CD14-positive monocyte (primary cell): ENCODE results near the gene ANKRD27. TPM values are rescaled to one million over a fixed set of nuclear protein-coding genes. Genes with fewer than 3 reads are reported as not detected.
"Not testable (repeated sequence)": the region's sequence is repeated elsewhere in the genome, so short reads cannot be mapped to it uniquely, and the experiment has no call there.

ENCODE experiments used
- DNase-seq, 3 donors: peaks; one replicate each; pipeline ENCODE4 v3.0.0-alpha.2; 2011 to 2022
- H2AFZ ChIP-seq: 2 replicates; pipeline ENCODE4 v1.6.0; 2012; ENCODE audit warnings: mild to moderate bottlenecking, low read depth, low read length, inconsistent platforms; ENCODE audit not compliant: insufficient read depth, poor library complexity, severe bottlenecking
- H3K27ac ChIP-seq, 2 donors: 1 replicate in 1 of 2; 2 replicates in 1 of 2; pipeline ENCODE4 v1.5.1; 2012 to 2013; ENCODE audit warnings: low read length in 2 of 2, control low read depth in 1 of 2, inconsistent platforms in 1 of 2, low read depth in 1 of 2, mild to moderate bottlenecking in 1 of 2
- H3K27me3 ChIP-seq, 2 donors: one replicate each; pipeline versions ENCODE4 v1.6.0 to v1.6.1; 2011 to 2013; ENCODE audit warnings: low read length in 2 of 2; ENCODE audit not compliant: control insufficient read depth in 2 of 2, insufficient read depth in 2 of 2
- H3K36me3 ChIP-seq, 2 donors: replicated peaks in 1 of 2; 1 replicate in 1 of 2; 2 replicates in 1 of 2; pipeline versions ENCODE4 v1.5.1 to v1.6.1; 2012 to 2013; ENCODE audit warnings: low read length in 2 of 2, control low read depth in 1 of 2, inconsistent platforms in 1 of 2, mild to moderate bottlenecking in 1 of 2; ENCODE audit not compliant: insufficient read depth in 2 of 2, control insufficient read depth in 1 of 2
- H3K4me1 ChIP-seq, 2 donors: 1 replicate in 1 of 2; 2 replicates in 1 of 2; pipeline versions ENCODE4 v1.5.1 to v1.6.1; 2012 to 2013; ENCODE audit warnings: low read length in 2 of 2, control low read depth in 1 of 2, inconsistent platforms in 1 of 2, mild to moderate bottlenecking in 1 of 2, moderate library complexity in 1 of 2; ENCODE audit not compliant: insufficient read depth in 2 of 2, control insufficient read depth in 1 of 2
- H3K4me2 ChIP-seq: replicated peaks from 2 replicates; pipeline ENCODE3; 2012; ENCODE audit warnings: low read length, moderate library complexity, mild to moderate bottlenecking; ENCODE audit not compliant: poor library complexity, severe bottlenecking; ENCODE audit errors: extremely low read depth
- H3K4me3 ChIP-seq, 3 experiments: fragments of 200-600 bp in 1 of 3; sonication (generic) in 1 of 3; replicated peaks in 1 of 3; 1 replicate in 2 of 3; 2 replicates in 1 of 3; pipeline ENCODE4 v1.5.1; 2011 to 2013; ENCODE audit warnings: low read length in 3 of 3, mild to moderate bottlenecking in 3 of 3, control low read depth in 2 of 3, low read depth in 2 of 3, inconsistent platforms in 1 of 3, moderate library complexity in 1 of 3
- H3K79me2 ChIP-seq: 2 replicates; pipeline ENCODE4 v1.6.0; 2012; ENCODE audit warnings: mild to moderate bottlenecking, control low read depth, inconsistent platforms, low read length, moderate library complexity; ENCODE audit not compliant: insufficient read depth
- H3K9ac ChIP-seq: 2 replicates; pipeline ENCODE4 v1.6.0; 2017; ENCODE audit warnings: low read length, mild to moderate bottlenecking; ENCODE audit not compliant: insufficient read depth, poor library complexity, severe bottlenecking
- H3K9me3 ChIP-seq, 2 donors: replicated peaks in 1 of 2; 1 replicate in 1 of 2; 2 replicates in 1 of 2; pipeline versions ENCODE4 v1.5.1 to v1.6.1; 2012 to 2013; ENCODE audit warnings: low read length in 2 of 2, control low read depth in 1 of 2; ENCODE audit not compliant: control insufficient read depth in 1 of 2, insufficient read depth in 1 of 2
- H4K20me1 ChIP-seq: 2 replicates; pipeline ENCODE4 v1.6.0; 2012; ENCODE audit warnings: mild to moderate bottlenecking, low read length, control low read depth, moderate library complexity; ENCODE audit not compliant: insufficient read depth
- H3K27ac Mint-ChIP-seq, 7 donors: one replicate each; pipeline ENCODE4 v1.8.0; 2020; ENCODE audit warnings: mild to moderate bottlenecking in 7 of 7, mixed read lengths in 7 of 7, moderate library complexity in 6 of 7, inconsistent platforms in 2 of 7
- H3K27me3 Mint-ChIP-seq, 3 donors: one replicate each; pipeline ENCODE4 v1.8.0; 2021 to 2022; ENCODE audit warnings: low read depth in 3 of 3, mild to moderate bottlenecking in 3 of 3, mixed read lengths in 3 of 3, moderate library complexity in 3 of 3, inconsistent platforms in 1 of 3
- H3K36me3 Mint-ChIP-seq, 2 donors: one replicate each; pipeline ENCODE4 v1.8.0; 2020; ENCODE audit warnings: mixed read lengths in 2 of 2, inconsistent platforms in 1 of 2, mild to moderate bottlenecking in 1 of 2
- H3K4me1 Mint-ChIP-seq: one replicate; pipeline ENCODE4 v1.8.0; 2020; ENCODE audit warnings: mild to moderate bottlenecking, mixed read lengths
- H3K4me3 Mint-ChIP-seq, 2 donors: one replicate each; pipeline ENCODE4 v1.8.0; 2020; ENCODE audit warnings: mild to moderate bottlenecking in 2 of 2, mixed read lengths in 2 of 2, moderate library complexity in 1 of 2
- H3K9me3 Mint-ChIP-seq, 7 donors: one replicate each; pipeline ENCODE4 v1.8.0; 2020 to 2022; ENCODE audit warnings: mixed read lengths in 7 of 7, mild to moderate bottlenecking in 6 of 7, moderate library complexity in 6 of 7, inconsistent platforms in 2 of 7
- WGBS: methylation state at CpG from one replicate; pipeline ENCODE4 v1.1.5; 2013; ENCODE audit warnings: missing lambda C conversion rate; ENCODE audit not compliant: insufficient coverage; 5-methylcytosine and 5-hydroxymethylcytosine counted together
- intact Hi-C, 2 donors: fragments of 100-400 bp; cut with micrococcal nuclease; formaldehyde crosslinking; loops; one replicate each; pipeline versions ENCODE4 v1.15.0 to v1.15.1; 2023
- polyA plus RNA-seq, 3 donors: library from polyadenylated mRNA; depleted of rRNA in 1 of 3; unstranded in 2 of 3; stranded (reverse) in 1 of 3; fragments of 300-500 nt in 2 of 3; fragments of >200 nt in 1 of 3; fragmentation: Illumina TruSeq in 2 of 3; gene quantifications; 1 replicate in 2 of 3; 2 replicates in 1 of 3; pipeline ENCODE4 v1.2.3, GENCODE V29; 2012 to 2021
- TF ChIP-seq, protein P1 (sequence below): fragments of 200-600 bp; IDR thresholded peaks from one replicate; pipeline ENCODE4 v1.8.0; 2022; ENCODE audit warnings: antibody characterized with exemption, mild to moderate bottlenecking

The ANKRD27 gene
- polyA plus RNA-seq, 3 donors: 8.7 to 17.5 (median 14.5) TPM

DNA sequence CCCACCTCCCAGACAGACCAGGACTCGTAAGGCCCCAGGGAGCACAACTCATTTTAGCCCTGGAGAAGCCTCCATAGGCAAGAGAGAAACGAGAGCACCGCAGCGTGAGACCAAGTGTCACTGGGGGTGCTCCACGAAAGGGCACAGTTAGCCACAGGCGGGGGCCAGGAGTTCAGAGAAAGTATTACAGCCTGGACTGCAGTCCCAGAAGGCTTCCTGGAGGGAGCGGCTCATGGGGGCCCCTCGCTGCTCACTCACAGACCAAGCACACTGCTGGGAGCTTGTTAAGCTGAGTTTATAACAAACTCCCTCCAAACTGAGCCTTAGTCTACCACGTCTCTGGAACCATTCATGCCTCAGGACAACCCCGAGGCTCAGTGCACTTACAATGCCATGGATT lies 16.5 kb downstream of the ANKRD27 start:
- H3K4me1 Mint-ChIP-seq: peaks cover 16% of the 10 kb centered on the region
- H3K9ac ChIP-seq: no peak overlapping the region
- peaks cover 45% of the 10 kb centered on the region for H3K79me2 ChIP-seq
- H3K4me3 ChIP-seq: no peak overlapping the region
- H3K4me1 ChIP-seq: peaks cover 11 to 20% of the 10 kb centered on the region in 2 donors
- H3K4me3 Mint-ChIP-seq: no peak overlapping the region
- peaks cover 38 to 55% of the 10 kb centered on the region in 2 donors for H3K36me3 Mint-ChIP-seq
- H3K36me3 ChIP-seq: peaks cover 41 to 44% of the 10 kb centered on the region in 2 donors
- DNase-seq: no peak
- peaks cover 0 to 3% (median 0%) of the 10 kb centered on the region in 3 donors for H3K27me3 Mint-ChIP-seq
- no peak overlapping the region for H3K27ac Mint-ChIP-seq
- 88% methylated on average over 8 of the region's 10 CpGs for WGBS
- H3K9me3 Mint-ChIP-seq: peaks cover 0 to 3% (median 0%) of the 10 kb centered on the region in 7 donors
- H2AFZ ChIP-seq: no peak overlapping the region
- no peak overlapping the region for H3K4me2 ChIP-seq
- intact Hi-C loops: no loop called here
- peaks cover 32% of the 10 kb centered on the region for H4K20me1 ChIP-seq
- no peaks in the 10 kb centered on the region for H3K9me3 ChIP-seq
- no peaks in the 10 kb centered on the region for H3K27me3 ChIP-seq
- H3K27ac ChIP-seq: no peak overlapping the region
- TF ChIP-seq, protein P1, sequence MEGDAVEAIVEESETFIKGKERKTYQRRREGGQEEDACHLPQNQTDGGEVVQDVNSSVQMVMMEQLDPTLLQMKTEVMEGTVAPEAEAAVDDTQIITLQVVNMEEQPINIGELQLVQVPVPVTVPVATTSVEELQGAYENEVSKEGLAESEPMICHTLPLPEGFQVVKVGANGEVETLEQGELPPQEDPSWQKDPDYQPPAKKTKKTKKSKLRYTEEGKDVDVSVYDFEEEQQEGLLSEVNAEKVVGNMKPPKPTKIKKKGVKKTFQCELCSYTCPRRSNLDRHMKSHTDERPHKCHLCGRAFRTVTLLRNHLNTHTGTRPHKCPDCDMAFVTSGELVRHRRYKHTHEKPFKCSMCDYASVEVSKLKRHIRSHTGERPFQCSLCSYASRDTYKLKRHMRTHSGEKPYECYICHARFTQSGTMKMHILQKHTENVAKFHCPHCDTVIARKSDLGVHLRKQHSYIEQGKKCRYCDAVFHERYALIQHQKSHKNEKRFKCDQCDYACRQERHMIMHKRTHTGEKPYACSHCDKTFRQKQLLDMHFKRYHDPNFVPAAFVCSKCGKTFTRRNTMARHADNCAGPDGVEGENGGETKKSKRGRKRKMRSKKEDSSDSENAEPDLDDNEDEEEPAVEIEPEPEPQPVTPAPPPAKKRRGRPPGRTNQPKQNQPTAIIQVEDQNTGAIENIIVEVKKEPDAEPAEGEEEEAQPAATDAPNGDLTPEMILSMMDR: no peak

DNA sequence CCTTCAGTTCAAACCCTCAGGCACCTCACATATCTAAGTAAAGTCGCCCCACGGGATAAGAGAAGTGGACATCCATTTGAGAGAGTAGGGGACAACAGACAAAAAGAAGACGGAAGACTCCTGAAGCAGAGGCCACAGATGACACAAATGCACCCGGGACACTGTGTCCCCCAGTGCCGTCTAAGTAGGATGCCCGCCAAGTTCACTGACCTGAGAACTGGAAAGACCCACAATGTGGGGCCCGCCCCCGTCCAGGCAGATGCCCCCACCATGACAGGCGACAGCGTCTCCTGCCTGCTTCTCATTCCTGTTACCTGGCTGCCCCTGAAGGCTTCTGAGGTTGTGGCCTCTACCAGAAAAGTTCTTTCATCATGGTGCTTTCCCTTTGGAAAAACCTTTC lies 16.9 kb downstream of the ANKRD27 start:
- Mint-ChIP-seq H3K27me3 (peaks cover 0 to 3% (median 0%) of the 10 kb centered on the region in 3 donors), H3K9me3 (peaks cover 0 to 3% (median 0%) of the 10 kb centered on the region in 7 donors), H3K4me3 (no peak overlapping the region), H3K27ac (no peak overlapping the region), H3K4me1 (peaks cover 15% of the 10 kb centered on the region), H3K36me3 (peaks cover 42 to 59% of the 10 kb centered on the region in 2 donors)
- intact Hi-C loops: no loop called here
- Histone ChIP-seq H3K9ac (no peak overlapping the region), H3K9me3 (no peaks in the 10 kb centered on the region), H3K4me2 (no peak overlapping the region), H4K20me1 (peaks cover 31% of the 10 kb centered on the region), H3K27me3 (no peaks in the 10 kb centered on the region), H3K4me1 (peaks cover 11 to 20% of the 10 kb centered on the region in 2 donors), H2AFZ (no peak overlapping the region), H3K27ac (no peak overlapping the region), H3K79me2 (peaks cover 40% of the 10 kb centered on the region), H3K36me3 (peaks cover 45 to 47% of the 10 kb centered on the region in 2 donors), H3K4me3 (no peak overlapping the region)
- TF ChIP-seq, protein P1: no peak
- 98% methylated on average over 8 of the region's 10 CpGs for WGBS
- no peak for DNase-seq

DNA sequence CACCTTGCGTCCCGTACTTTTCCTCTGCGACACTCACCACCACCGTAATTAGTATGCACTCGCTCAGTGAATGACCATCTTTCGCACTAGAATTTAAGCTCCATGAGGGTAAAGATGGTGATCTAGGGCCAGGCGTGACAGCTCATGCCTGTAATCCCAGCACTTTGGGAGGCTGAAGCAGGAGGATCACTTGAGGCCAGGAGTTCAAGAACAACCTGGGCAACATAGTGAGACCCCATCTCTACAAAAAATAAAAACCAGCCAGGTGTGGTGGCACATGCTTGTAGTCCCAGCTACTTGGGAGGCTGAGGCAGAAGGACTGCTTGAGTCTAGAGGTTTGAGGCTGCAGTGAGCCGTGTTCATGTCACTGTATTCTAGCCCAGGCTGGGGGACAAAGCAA lies 18.6 kb downstream of the ANKRD27 start:
- peak overlapping the region in 1 of 7 donors; percentile 2 for H3K27ac Mint-ChIP-seq
- 98% methylated on average over 7 of the region's 8 CpGs for WGBS
- H3K36me3 ChIP-seq: peaks cover 48 to 50% of the 10 kb centered on the region in 2 donors

More for the DNA sequence above, 18.6 kb downstream of the ANKRD27 start:
- H3K4me1 ChIP-seq, H3K27me3 ChIP-seq, intact Hi-C loops, H3K9me3 ChIP-seq, DNase-seq, H3K27ac ChIP-seq, H3K9me3 Mint-ChIP-seq, H3K9ac ChIP-seq, H3K4me3 Mint-ChIP-seq, H3K4me3 ChIP-seq, H3K4me2 ChIP-seq, H3K27me3 Mint-ChIP-seq, H3K4me1 Mint-ChIP-seq, H2AFZ ChIP-seq: not testable (repeated sequence)
- peaks cover 20% of the 10 kb centered on the region for H4K20me1 ChIP-seq
- peaks cover 24% of the 10 kb centered on the region for H3K79me2 ChIP-seq
- H3K36me3 Mint-ChIP-seq: peaks cover 44 to 60% of the 10 kb centered on the region in 2 donors
